ENCODE results near the gene RBFOX2. TPM values are rescaled to one million over a fixed set of nuclear protein-coding genes. Genes with fewer than 3 reads are reported as not detected.

RBFOX2 gene
- total RNA-seq, 1 donor from 2014 or later: 58.1 TPM

DNA sequence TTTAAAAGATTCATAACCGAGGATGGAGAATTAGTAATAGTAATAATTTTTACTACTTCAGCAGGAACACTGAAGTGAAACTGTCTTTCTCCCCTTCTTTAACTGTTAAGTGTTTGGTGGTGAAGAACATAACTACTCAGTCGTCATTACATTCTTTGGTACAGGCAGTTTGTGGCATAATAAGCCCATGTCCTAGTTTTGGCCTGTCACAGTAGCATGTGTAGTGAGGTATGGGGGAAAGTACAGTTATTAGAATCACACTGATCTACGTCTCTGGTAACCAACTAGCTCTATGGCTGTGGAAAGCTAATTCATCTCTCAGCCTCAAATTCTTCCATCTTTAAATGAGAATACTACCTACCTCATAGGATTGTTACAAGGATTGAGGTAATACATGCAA, 71.8 kb downstream of the RBFOX2 start:
- Histone ChIP-seq H3K4me1 (peaks cover 0 to 16% of the 10 kb centered on the region in 2 donors), H3K27me3 (no peaks in the 10 kb centered on the region), H3K27ac (no peak overlapping the region), H3K4me3 (no peak overlapping the region), H3K9me3 (no peaks in the 10 kb centered on the region), H3K36me3 (no peaks in the 10 kb centered on the region)
- DNase-seq (ENCODE audit: low spot score in 2 of 2): no peak
- TF ChIP-seq, protein P1, sequence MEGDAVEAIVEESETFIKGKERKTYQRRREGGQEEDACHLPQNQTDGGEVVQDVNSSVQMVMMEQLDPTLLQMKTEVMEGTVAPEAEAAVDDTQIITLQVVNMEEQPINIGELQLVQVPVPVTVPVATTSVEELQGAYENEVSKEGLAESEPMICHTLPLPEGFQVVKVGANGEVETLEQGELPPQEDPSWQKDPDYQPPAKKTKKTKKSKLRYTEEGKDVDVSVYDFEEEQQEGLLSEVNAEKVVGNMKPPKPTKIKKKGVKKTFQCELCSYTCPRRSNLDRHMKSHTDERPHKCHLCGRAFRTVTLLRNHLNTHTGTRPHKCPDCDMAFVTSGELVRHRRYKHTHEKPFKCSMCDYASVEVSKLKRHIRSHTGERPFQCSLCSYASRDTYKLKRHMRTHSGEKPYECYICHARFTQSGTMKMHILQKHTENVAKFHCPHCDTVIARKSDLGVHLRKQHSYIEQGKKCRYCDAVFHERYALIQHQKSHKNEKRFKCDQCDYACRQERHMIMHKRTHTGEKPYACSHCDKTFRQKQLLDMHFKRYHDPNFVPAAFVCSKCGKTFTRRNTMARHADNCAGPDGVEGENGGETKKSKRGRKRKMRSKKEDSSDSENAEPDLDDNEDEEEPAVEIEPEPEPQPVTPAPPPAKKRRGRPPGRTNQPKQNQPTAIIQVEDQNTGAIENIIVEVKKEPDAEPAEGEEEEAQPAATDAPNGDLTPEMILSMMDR (IDR thresholded peaks at IDR 0.05): no peak
- intact Hi-C loops (cut with DNase I): no loop called here

DNA sequence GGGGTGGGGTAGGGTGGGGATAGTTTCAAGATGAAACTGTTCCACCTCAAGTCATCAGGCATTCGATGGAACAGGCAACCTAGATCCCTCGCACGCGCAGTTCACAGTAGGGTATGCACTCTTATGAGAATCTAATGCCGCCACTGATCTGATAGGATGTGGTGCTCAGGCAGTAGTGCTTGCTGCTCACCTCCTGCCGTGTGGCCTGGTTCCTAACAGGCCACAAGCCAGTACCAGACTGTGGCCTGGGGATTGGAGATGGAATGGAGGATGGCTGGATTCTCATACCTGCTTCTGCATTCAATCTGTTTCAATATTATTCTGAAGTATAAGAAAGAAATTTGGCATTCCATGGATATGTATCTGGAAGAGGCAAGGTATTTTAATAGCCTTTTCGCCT, 73.1 kb downstream of the RBFOX2 start:
- no peak for DNase-seq (ENCODE audit: low spot score in 2 of 2)
- Histone ChIP-seq H3K27ac (no peak overlapping the region), H3K36me3 (no peaks in the 10 kb centered on the region), H3K4me1 (peaks cover 0 to 10% of the 10 kb centered on the region in 2 donors), H3K9me3 (no peaks in the 10 kb centered on the region), H3K27me3 (no peaks in the 10 kb centered on the region), H3K4me3 (no peak overlapping the region)
- TF ChIP-seq, protein P1 (IDR thresholded peaks at IDR 0.05): no peak
- intact Hi-C loops (cut with DNase I): no loop called here

DNA sequence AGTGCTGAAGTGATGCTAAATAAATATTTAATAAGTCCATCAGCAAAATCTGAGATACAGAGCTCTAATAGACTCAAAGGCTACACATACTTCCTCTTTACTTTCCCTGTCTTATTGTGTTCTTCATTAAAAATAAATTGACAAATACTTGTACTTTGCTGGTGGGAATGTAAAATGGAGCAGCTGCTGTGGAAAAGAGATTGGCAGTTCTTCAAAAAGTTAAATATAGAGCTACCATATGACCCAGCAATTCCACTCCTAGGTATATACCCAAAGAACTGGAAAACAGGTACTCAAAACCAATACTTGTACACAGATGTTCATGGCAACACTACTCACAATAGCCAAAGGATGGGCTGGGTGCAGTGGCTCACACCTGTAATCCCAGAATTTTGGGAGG, 76.0 kb downstream of the RBFOX2 start:
- Histone ChIP-seq H3K27me3 (no peaks in the 10 kb centered on the region), H3K4me1 (no peaks in the 10 kb centered on the region), H3K36me3 (no peaks in the 10 kb centered on the region), H3K9me3 (no peaks in the 10 kb centered on the region), H3K4me3 (no peak overlapping the region), H3K27ac (no peak overlapping the region)
- TF ChIP-seq, protein P1 (IDR thresholded peaks at IDR 0.05): no peak
- no peak for DNase-seq (ENCODE audit: low spot score in 2 of 2)
- intact Hi-C loops (cut with DNase I): no loop called here

DNA sequence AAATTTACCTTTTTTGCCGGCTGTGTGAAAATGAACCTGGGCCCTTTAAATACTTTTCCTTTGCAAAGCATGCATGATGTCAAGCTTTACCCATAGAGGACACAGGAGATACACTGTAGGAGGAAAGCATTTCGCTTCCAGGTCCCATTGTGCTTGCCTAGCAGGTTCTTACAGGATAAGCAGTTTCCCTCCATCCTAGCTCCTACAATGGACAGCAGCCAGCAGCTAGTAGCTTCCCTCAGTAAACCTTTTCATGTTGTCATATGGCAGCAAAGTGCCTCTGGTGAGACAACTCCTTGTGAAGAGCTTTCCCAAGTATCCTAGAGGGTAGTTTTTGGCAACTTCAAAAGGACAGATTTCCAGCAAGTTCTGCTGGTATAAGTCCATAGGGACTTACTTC, 78.4 kb downstream of the RBFOX2 start:
- intact Hi-C loops (cut with DNase I): no loop called here
- no peak overlapping the region for H3K4me3 ChIP-seq
- DNase-seq (ENCODE audit: low spot score in 2 of 2): no peak
- TF ChIP-seq, protein P1 (IDR thresholded peaks at IDR 0.05): no peak
- no peak overlapping the region for H3K27ac ChIP-seq
- no peaks in the 10 kb centered on the region for H3K27me3 ChIP-seq
- H3K4me1 ChIP-seq: no peaks in the 10 kb centered on the region
- H3K36me3 ChIP-seq: no peaks in the 10 kb centered on the region
- H3K9me3 ChIP-seq: no peaks in the 10 kb centered on the region

DNA sequence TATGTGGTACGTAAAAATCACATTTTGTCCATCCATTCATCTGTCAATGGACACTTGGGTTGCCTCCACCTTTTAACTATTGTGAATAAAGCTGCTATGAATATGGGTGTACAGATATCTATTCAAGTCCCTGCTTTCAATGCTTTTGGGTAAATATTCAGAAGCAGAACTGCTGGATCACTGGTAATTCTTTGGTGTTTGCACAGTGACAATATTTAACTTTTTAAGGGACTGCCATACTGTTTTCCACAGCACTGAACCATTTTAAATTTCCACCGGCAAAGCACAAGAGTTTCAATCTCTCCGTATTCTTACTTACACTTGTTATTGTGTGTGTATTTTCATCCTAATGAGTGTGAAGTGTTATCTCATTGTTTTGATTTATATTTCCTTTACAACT, 79.4 kb downstream of the RBFOX2 start:
- intact Hi-C loops (cut with DNase I): no loop called here
- DNase-seq (ENCODE audit: low spot score in 2 of 2): no peak

More for the DNA sequence above, 79.4 kb downstream of the RBFOX2 start:
- H3K9me3 ChIP-seq: no peaks in the 10 kb centered on the region
- H3K36me3 ChIP-seq: no peaks in the 10 kb centered on the region
- no peaks in the 10 kb centered on the region for H3K4me1 ChIP-seq
- H3K4me3 ChIP-seq: no peak overlapping the region
- TF ChIP-seq, protein P1 (IDR thresholded peaks at IDR 0.05): no peak
- no peaks in the 10 kb centered on the region for H3K27me3 ChIP-seq
- H3K27ac ChIP-seq: no peak overlapping the region

Measured in ascending aorta (tissue), 2 donors.